ENCODE measurements around the gene WNK1. TPM values are rescaled to one million over a fixed set of nuclear protein-coding genes. Genes with fewer than 3 reads are reported as not detected.

The WNK1 gene
- total and polyA plus RNA-seq, 2 of the 8 experiments (the other 6 are each of a cell fraction or from before 2014, with no cell fraction given): 88.2 to 157 TPM

DNA sequence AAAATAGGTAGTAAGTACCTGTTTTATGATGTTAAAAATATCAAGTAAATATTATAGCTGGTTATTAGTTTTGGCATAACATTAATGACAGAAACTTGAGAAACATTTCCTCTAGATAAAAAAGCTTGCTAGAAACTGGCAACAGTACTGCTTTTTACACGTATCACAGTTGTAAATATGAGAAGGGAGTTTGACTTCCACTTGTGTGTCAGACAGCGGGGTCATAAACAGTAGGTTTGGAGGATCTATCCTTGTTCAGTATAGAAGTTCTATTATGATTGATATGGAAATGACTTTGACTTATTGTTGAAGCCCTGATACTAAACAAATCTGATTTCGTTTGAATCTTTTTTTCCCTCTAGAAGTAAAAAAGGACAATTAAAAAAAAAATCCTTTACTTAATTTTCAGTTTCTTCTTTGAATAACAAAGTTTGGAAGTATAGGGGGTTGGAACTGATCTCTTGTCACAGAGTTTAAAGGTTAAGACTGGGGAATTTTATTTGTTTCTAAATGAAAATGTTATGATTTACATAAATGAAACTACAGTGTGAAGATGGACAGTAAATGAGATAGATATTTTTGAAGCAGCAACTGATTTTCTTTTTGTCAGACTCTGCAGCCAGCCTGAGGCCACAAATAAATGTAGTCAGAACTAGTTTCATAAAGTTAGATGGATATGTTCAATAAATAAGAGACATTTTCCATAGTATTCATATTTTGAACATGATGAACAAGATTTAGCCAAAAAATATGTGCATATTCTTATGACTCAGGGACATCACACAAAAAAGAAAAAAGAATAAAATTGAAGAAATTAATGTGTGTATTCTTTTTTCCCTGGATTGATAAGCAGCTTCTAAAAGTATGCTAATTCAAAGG lies 50.1 kb downstream of the WNK1 start:
- H3K4me1 ChIP-seq (replicated peaks in 1 of 4; ENCODE audit: control insufficient read depth in 3 of 4, insufficient read depth in 4 of 4, low read length in 3 of 4): no peaks in the 10 kb centered on the region; a peak in 1 of 7 replicates
- no peak overlapping the region for H3K23ac ChIP-seq (ENCODE audit: insufficient read length)
- no peaks in the 10 kb centered on the region for H3K9me3 ChIP-seq (ENCODE audit: insufficient read depth in 2 of 2, low read depth in 1 of 2, low read length in 1 of 2)
- no peak overlapping the region for H3K56ac ChIP-seq (replicated peaks; ENCODE audit: insufficient read length, low read depth, low read length)
- H2BK12ac ChIP-seq (ENCODE audit: low read depth, low read length): no peak overlapping the region
- H2AK5ac ChIP-seq (ENCODE audit: low read depth, low read length): no peak overlapping the region
- no peak overlapping the region for H2BK120ac ChIP-seq (replicated peaks; ENCODE audit: low read depth, low read length)
- H2BK5ac ChIP-seq (ENCODE audit: low read depth, low read length): no peak overlapping the region
- H2BK15ac ChIP-seq (ENCODE audit: low read length): no peak overlapping the region
- no peak overlapping the region for H4K91ac ChIP-seq (replicated peaks; ENCODE audit: insufficient read length, low read length)
- DNase-seq (ENCODE audit: low read depth in 1 of 2, low spot score in 2 of 2) (no peak), FAIRE-seq (no peak)
- peaks cover 4 to 6% of the 10 kb centered on the region in 2 experiments for H4K20me1 ChIP-seq (replicated peaks in 1 of 2; ENCODE audit: control insufficient read depth in 1 of 2, insufficient read depth in 2 of 2, low read length in 2 of 2)
- peaks cover 8% of the 10 kb centered on the region for H3K79me1 ChIP-seq (ENCODE audit: low read depth, low read length)
- no peak overlapping the region for H2BK20ac ChIP-seq (ENCODE audit: low read length)
- H3K14ac ChIP-seq (ENCODE audit: insufficient read length): no peak overlapping the region
- no peak overlapping the region for H4K8ac ChIP-seq (ENCODE audit: extremely low read depth, insufficient read depth, low read length)
- H3K23me2 ChIP-seq (ENCODE audit: low read depth, low read length): no peaks in the 10 kb centered on the region
- no peak overlapping the region for H3K4me2 ChIP-seq (ENCODE audit: insufficient read depth in 1 of 2, low read depth in 2 of 2, low read length in 2 of 2)
- no peaks in the 10 kb centered on the region for H3K27me3 ChIP-seq (replicated peaks in 1 of 4; ENCODE audit: control insufficient read depth in 3 of 4, extremely low read depth in 1 of 4, insufficient read depth in 3 of 4, low read length in 3 of 4)
- H3K4me3 ChIP-seq (ENCODE audit: extremely low read depth in 1 of 4, insufficient read depth in 2 of 4, low read depth in 3 of 4, low read length in 4 of 4): no peak overlapping the region
- no peak overlapping the region for H3K18ac ChIP-seq (ENCODE audit: extremely low read depth, low read length)
- H3K36me3 ChIP-seq (ENCODE audit: control insufficient read depth in 2 of 4, insufficient read depth in 4 of 4, low read length in 3 of 4): no peaks in the 10 kb centered on the region
- peaks cover 6 to 96% of the 10 kb centered on the region in 2 experiments; a peak in 3 of 4 replicates for H3K79me2 ChIP-seq (ENCODE audit: control insufficient read depth in 1 of 2, insufficient read depth in 2 of 2, low read length in 2 of 2)
- CTCF ChIA-PET (ENCODE audit: partially characterized antibody): no interaction called here
- H3K9ac ChIP-seq (replicated peaks in 1 of 4; ENCODE audit: extremely low read depth in 1 of 4, low read depth in 3 of 4, low read length in 3 of 4): no peak overlapping the region
- H3K4ac ChIP-seq (replicated peaks; ENCODE audit: insufficient read length, low read depth, low read length): no peak overlapping the region
- POLR2A ChIA-PET (ENCODE audit: partially characterized antibody): no interaction called here
- H4K5ac ChIP-seq (ENCODE audit: insufficient read length, low read depth, low read length): no peak overlapping the region
- H3K27ac ChIP-seq (ENCODE audit: low read depth, low read length): no peak overlapping the region
- H2AFZ ChIP-seq (ENCODE audit: low read length): no peak overlapping the region
- 91% methylated on average over 3 of the region's 3 CpGs; no CpG with 5 or more reads in 1 of the 2 experiments for WGBS, 2 experiments (ENCODE audit: extremely low coverage in 1 of 2, insufficient coverage in 1 of 2, insufficient read length in 1 of 2, insufficient replicate concordance in 2 of 2, low coverage in 1 of 2, low lambda C conversion rate in 2 of 2, missing lambda C conversion rate in 1 of 2)
- TF ChIP-seq PHF8 (conservative IDR thresholded peaks at IDR 0.05; ENCODE audit: low read depth, low read length) (no peak), POU5F1 (IDR thresholded peaks at IDR 0.05; ENCODE audit: low read depth, low read length) (no peak), HDAC6 (IDR thresholded peaks at IDR 0.05; ENCODE audit: low read depth, low read length) (no peak), SP2 (IDR thresholded peaks at IDR 0.05; ENCODE audit: low read length) (no peak), SIRT6 (IDR thresholded peaks at IDR 0.05; ENCODE audit: low read length) (no peak), KDM4A (IDR thresholded peaks at IDR 0.05; ENCODE audit: low read depth, low read length, severe bottlenecking) (no peak), BRCA1 (IDR thresholded peaks at IDR 0.05; ENCODE audit: low read depth, low read length) (no peak)

Data from H1 (cell line).